WTC11 (cell line): ENCODE data around the gene PAN3.

Experiments
- ETV6 ChIP-seq: sonication (generic); formaldehyde crosslinking; IDR thresholded peaks from 2 replicates; pipeline ENCODE4 v1.8.1; 2022; ENCODE audit warnings: mild to moderate bottlenecking, missing genetic modification reagents
- JUN ChIP-seq: sonication (generic); formaldehyde crosslinking; IDR thresholded peaks from 2 replicates; pipeline ENCODE4 v1.8.0; 2023; ENCODE audit warnings: mild to moderate bottlenecking, missing genetic modification reagents
- RELA ChIP-seq: sonication (generic); formaldehyde crosslinking; IDR thresholded peaks from 2 replicates; pipeline ENCODE4 v1.8.1; 2022; ENCODE audit warnings: missing genetic modification reagents, mild to moderate bottlenecking, borderline replicate concordance
- TF ChIP-seq, protein P1 (sequence below): fragments of 200-600 bp; IDR thresholded peaks from 2 replicates; pipeline ENCODE4 v1.8.0; 2022; ENCODE audit warnings: antibody characterized with exemption
- TF ChIP-seq, protein P2 (sequence below): sonication (generic); formaldehyde crosslinking; IDR thresholded peaks from 2 replicates; pipeline ENCODE4 v1.8.0; 2022; ENCODE audit warnings: mild to moderate bottlenecking, missing genetic modification reagents
- TF ChIP-seq, protein P3 (sequence below): sonication (generic); formaldehyde crosslinking; IDR thresholded peaks from 2 replicates; pipeline ENCODE4 v1.8.1; 2022; ENCODE audit warnings: mild to moderate bottlenecking, moderate library complexity, missing genetic modification reagents
- TF ChIP-seq, protein P4 (sequence below): fragments of 250-450 bp; sonication (Bioruptor Pico); IDR thresholded peaks from 2 replicates; pipeline ENCODE4 v1.9.0; 2021; ENCODE audit warnings: mild to moderate bottlenecking, borderline replicate concordance

- TF ChIP-seq ETV6 (CRISPR knock-in tag) (no peak), JUN (CRISPR knock-in tag) (no peak), RELA (CRISPR knock-in tag) (no peak)
- TF ChIP-seq, protein P1, sequence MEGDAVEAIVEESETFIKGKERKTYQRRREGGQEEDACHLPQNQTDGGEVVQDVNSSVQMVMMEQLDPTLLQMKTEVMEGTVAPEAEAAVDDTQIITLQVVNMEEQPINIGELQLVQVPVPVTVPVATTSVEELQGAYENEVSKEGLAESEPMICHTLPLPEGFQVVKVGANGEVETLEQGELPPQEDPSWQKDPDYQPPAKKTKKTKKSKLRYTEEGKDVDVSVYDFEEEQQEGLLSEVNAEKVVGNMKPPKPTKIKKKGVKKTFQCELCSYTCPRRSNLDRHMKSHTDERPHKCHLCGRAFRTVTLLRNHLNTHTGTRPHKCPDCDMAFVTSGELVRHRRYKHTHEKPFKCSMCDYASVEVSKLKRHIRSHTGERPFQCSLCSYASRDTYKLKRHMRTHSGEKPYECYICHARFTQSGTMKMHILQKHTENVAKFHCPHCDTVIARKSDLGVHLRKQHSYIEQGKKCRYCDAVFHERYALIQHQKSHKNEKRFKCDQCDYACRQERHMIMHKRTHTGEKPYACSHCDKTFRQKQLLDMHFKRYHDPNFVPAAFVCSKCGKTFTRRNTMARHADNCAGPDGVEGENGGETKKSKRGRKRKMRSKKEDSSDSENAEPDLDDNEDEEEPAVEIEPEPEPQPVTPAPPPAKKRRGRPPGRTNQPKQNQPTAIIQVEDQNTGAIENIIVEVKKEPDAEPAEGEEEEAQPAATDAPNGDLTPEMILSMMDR: no peak
- TF ChIP-seq, protein P2, sequence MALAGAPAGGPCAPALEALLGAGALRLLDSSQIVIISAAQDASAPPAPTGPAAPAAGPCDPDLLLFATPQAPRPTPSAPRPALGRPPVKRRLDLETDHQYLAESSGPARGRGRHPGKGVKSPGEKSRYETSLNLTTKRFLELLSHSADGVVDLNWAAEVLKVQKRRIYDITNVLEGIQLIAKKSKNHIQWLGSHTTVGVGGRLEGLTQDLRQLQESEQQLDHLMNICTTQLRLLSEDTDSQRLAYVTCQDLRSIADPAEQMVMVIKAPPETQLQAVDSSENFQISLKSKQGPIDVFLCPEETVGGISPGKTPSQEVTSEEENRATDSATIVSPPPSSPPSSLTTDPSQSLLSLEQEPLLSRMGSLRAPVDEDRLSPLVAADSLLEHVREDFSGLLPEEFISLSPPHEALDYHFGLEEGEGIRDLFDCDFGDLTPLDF (CRISPR knock-in tag): no peak
- TF ChIP-seq, protein P3, sequence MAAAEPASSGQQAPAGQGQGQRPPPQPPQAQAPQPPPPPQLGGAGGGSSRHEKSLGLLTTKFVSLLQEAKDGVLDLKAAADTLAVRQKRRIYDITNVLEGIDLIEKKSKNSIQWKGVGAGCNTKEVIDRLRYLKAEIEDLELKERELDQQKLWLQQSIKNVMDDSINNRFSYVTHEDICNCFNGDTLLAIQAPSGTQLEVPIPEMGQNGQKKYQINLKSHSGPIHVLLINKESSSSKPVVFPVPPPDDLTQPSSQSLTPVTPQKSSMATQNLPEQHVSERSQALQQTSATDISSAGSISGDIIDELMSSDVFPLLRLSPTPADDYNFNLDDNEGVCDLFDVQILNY (CRISPR knock-in tag): no peak
- TF ChIP-seq, protein P4, sequence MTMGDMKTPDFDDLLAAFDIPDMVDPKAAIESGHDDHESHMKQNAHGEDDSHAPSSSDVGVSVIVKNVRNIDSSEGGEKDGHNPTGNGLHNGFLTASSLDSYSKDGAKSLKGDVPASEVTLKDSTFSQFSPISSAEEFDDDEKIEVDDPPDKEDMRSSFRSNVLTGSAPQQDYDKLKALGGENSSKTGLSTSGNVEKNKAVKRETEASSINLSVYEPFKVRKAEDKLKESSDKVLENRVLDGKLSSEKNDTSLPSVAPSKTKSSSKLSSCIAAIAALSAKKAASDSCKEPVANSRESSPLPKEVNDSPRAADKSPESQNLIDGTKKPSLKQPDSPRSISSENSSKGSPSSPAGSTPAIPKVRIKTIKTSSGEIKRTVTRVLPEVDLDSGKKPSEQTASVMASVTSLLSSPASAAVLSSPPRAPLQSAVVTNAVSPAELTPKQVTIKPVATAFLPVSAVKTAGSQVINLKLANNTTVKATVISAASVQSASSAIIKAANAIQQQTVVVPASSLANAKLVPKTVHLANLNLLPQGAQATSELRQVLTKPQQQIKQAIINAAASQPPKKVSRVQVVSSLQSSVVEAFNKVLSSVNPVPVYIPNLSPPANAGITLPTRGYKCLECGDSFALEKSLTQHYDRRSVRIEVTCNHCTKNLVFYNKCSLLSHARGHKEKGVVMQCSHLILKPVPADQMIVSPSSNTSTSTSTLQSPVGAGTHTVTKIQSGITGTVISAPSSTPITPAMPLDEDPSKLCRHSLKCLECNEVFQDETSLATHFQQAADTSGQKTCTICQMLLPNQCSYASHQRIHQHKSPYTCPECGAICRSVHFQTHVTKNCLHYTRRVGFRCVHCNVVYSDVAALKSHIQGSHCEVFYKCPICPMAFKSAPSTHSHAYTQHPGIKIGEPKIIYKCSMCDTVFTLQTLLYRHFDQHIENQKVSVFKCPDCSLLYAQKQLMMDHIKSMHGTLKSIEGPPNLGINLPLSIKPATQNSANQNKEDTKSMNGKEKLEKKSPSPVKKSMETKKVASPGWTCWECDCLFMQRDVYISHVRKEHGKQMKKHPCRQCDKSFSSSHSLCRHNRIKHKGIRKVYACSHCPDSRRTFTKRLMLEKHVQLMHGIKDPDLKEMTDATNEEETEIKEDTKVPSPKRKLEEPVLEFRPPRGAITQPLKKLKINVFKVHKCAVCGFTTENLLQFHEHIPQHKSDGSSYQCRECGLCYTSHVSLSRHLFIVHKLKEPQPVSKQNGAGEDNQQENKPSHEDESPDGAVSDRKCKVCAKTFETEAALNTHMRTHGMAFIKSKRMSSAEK (CRISPR knock-in tag): no peak
Measured at GRCh38 chr13:28320884-28321574, 182.7 kb downstream of the PAN3 start.
